ENCODE results near the gene TRAPPC10. TPM values are rescaled to one million over a fixed set of nuclear protein-coding genes. Genes with fewer than 3 reads are reported as not detected.
A peak's percentile ranks its signal among the peaks of the same experiment; 100 is the strongest.

TRAPPC10 gene
- total and polyA plus RNA-seq, 8 donors: 7.2 to 19.1 (median 11.5) TPM

DNA sequence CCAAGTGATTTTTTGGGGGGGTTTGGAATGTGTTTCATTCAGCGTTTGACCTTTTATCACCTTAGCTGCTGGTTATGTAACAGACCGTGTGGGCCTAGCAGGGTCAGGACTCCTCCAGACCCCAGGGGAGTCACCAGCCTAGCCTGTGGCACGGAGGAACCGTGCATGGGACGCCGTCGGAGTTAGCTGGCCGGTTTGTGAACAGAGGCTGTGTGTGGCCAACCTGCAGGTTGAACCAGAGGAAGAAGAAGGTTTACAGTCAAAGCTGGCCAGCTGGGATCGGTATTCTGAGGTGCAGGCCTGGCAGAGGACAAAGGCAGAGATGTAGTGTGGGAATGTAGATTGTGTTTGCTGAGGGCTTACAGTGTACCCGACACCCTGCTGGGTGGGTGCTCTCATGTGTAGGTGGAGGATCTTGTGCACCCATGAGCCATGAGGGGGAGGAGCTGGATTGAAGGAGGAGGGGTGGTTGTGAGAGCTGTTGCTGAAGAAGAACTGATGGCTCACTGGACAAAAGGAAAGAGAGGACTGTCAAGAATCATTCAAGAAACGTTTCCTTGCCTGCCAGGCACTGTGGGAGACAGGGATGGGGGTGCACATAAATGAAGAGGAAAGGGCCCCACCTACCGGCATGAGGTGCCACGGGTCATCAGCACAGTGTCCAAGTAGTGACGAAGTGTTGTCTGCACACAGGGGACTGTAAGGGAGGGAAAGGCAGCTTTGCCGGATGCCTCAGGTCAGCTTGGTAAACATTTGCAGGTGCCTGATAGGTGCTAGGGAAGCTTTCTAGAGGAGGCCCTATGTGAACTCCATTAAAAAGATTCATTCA, 55.1 kb downstream of the TRAPPC10 start:
- TF ChIP-seq, protein P1, sequence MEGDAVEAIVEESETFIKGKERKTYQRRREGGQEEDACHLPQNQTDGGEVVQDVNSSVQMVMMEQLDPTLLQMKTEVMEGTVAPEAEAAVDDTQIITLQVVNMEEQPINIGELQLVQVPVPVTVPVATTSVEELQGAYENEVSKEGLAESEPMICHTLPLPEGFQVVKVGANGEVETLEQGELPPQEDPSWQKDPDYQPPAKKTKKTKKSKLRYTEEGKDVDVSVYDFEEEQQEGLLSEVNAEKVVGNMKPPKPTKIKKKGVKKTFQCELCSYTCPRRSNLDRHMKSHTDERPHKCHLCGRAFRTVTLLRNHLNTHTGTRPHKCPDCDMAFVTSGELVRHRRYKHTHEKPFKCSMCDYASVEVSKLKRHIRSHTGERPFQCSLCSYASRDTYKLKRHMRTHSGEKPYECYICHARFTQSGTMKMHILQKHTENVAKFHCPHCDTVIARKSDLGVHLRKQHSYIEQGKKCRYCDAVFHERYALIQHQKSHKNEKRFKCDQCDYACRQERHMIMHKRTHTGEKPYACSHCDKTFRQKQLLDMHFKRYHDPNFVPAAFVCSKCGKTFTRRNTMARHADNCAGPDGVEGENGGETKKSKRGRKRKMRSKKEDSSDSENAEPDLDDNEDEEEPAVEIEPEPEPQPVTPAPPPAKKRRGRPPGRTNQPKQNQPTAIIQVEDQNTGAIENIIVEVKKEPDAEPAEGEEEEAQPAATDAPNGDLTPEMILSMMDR (IDR thresholded peaks at IDR 0.05): no peak
- Histone ChIP-seq H3K36me3 (peaks cover 0 to 5% (median 5%) of the 10 kb centered on the region in 3 donors), H3K4me1 (no peaks in the 10 kb centered on the region), H3K4me3 (no peak overlapping the region), H3K27me3 (no peaks in the 10 kb centered on the region), H3K27ac (no peak overlapping the region), H3K9me3 (no peaks in the 10 kb centered on the region)
- peak in 3 of 4 donors; percentile 19 to 50 (median 36) for ATAC-seq
- DNase-seq: no peak
- 76% methylated on average over 15 of the region's 15 CpGs for WGBS, 2 donors
- intact Hi-C loops (cut with DNase I): no loop called here
- FAIRE-seq: no peak

DNA sequence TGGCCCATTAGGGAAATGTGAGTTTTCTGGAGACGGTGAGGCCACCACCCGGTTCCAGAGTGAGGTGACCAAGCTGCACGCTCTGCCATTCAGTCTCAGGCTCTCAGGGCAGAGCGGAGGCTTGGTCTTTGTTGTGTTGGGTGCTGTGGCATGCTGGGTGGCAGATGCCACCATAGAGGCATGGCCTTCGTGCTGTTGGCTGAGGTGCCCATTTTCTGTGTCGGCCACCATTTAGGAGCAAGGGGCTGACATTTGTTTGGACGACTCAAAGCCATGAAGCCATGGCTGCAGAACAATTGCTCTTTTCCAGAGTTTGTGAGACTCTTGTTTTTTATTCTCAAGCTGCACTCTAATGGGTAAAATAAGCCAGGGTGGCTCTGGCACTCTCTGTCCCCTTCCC, 58.3 kb downstream of the TRAPPC10 start:
- H3K36me3 ChIP-seq: peaks cover 0 to 16% (median 0%) of the 10 kb centered on the region in 3 donors
- no peaks in the 10 kb centered on the region for H3K4me1 ChIP-seq
- no peak for FAIRE-seq
- 96 to 99% methylated on average over 7 of the region's 7 CpGs for WGBS, 2 donors
- no peak overlapping the region for H3K4me3 ChIP-seq
- no peak for ATAC-seq
- intact Hi-C loops (cut with DNase I): no loop called here
- DNase-seq: no peak
- H3K27me3 ChIP-seq: no peaks in the 10 kb centered on the region
- no peak overlapping the region for H3K27ac ChIP-seq
- no peaks in the 10 kb centered on the region for H3K9me3 ChIP-seq
- TF ChIP-seq, protein P1 (IDR thresholded peaks at IDR 0.05): no peak

DNA sequence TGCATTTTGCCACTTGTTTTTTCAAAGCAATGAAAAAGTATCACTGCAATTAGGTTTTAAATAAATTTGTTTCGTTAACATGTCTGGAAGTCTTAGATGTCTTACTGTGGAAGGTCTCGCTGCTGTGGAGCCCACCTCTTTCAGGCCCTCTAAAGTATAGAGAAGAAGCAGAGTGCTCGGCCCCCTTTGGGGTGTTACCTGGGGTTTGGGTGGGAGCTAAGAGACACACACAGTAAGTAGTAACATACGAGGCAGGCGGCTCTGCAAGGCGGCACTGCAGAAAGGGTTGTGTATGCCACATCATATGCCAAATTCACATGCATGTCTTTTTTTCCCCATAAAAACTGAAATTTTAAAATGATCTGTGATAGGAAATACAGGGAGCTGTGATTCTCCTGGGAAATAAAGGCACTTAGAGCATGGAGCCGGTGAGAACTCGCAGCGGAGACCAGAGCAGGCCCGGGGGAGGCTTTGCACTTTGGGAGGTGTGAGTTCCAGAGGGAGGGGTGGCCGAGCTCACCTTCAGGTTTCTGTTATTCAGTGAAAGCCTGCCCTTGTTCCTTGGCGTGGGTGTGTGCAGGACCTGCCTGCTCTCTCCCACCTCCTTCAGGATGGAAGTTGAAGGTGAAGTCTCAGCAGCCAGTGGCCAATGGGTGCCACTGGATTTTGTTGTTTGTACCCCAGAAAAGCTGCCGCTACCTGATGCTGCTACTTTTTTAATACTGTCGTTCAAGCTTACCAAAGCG, 59.4 kb downstream of the TRAPPC10 start:
- WGBS, 2 donors: 86 to 88% methylated on average over 15 of the region's 15 CpGs
- Histone ChIP-seq H3K9me3 (no peaks in the 10 kb centered on the region), H3K4me1 (no peaks in the 10 kb centered on the region), H3K27ac (no peak overlapping the region), H3K27me3 (no peaks in the 10 kb centered on the region), H3K4me3 (no peak overlapping the region), H3K36me3 (peaks cover 0 to 18% (median 0%) of the 10 kb centered on the region in 3 donors)
- TF ChIP-seq, protein P1 (IDR thresholded peaks at IDR 0.05): no peak
- ATAC-seq: no peak
- FAIRE-seq: no peak
- intact Hi-C loops (cut with DNase I): no loop called here
- no peak for DNase-seq

DNA sequence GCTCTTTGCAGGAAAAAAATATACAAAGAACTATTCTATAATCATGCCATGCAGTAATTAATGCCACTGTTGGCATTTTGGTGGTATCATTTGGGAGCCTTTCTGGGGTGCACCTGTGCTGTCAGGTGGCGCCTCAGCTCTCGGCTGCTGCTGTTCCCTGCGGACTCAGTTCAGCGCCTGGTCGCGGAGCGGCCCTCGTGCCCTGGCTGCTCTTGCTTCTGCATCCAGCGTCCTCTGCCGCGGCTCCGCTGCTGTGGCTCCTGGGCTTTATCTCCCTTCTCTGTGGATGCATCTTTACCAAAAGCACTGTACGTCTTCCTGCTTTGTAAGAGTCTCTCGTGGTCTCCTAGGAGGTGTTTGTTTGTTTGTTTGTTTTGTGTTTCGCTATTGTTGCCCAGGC, 60.0 kb downstream of the TRAPPC10 start:
- DNase-seq (no peak), ATAC-seq (no peak), FAIRE-seq (no peak)
- no peaks in the 10 kb centered on the region for H3K27me3 ChIP-seq
- WGBS, 2 donors: 95% methylated on average over 15 of the region's 15 CpGs
- intact Hi-C loops (cut with DNase I): no loop called here
- H3K4me3 ChIP-seq: no peak overlapping the region
- TF ChIP-seq, protein P1 (IDR thresholded peaks at IDR 0.05): no peak
- H3K9me3 ChIP-seq: no peaks in the 10 kb centered on the region
- H3K4me1 ChIP-seq: no peaks in the 10 kb centered on the region
- H3K27ac ChIP-seq: no peak overlapping the region
- H3K36me3 ChIP-seq: peaks cover 0 to 18% (median 0%) of the 10 kb centered on the region in 3 donors

Data from pancreas (tissue), 10 donors.